ENCODE data around the gene FGF6.
"Not testable (repeated sequence)": the region's sequence is repeated elsewhere in the genome, so short reads cannot be mapped to it uniquely, and the experiment has no call there.

FGF6 gene

GRCh38 chr12:4445156-4446101 lies at the start of gene FGF6:
TSS of gene FGF6 (minus strand) at chr12:4445815. CDS start at chr12:4445570, 245 bp downstream.
- no peak for DNase-seq

- DNase-seq = no peak
These were observed 45.4 kb upstream of the FGF6 start for GRCh38 chr12:4490973-4491372.

- DNase-seq = no peak
These were observed 43.9 kb upstream of the FGF6 start for GRCh38 chr12:4489556-4489955.

- DNase-seq = no peak
These were observed 41.4 kb upstream of the FGF6 start for GRCh38 chr12:4486980-4487379.

- DNase-seq = no peak
These were observed 40.6 kb upstream of the FGF6 start for GRCh38 chr12:4486049-4486699.

GRCh38 chr12:4483885-4484823 lies 38.5 kb upstream of the FGF6 start:
- DNase-seq = no peak

- DNase-seq = no peak
These were observed 37.3 kb upstream of the FGF6 start for GRCh38 chr12:4482936-4483335.

- no peak for DNase-seq
These were observed 33.3 kb upstream of the FGF6 start for GRCh38 chr12:4478933-4479332.

GRCh38 chr12:4477129-4477528 lies 31.5 kb upstream of the FGF6 start:
- DNase-seq = no peak

GRCh38 chr12:4472046-4472445 lies 26.4 kb upstream of the FGF6 start:
- no peak for DNase-seq

GRCh38 chr12:4471256-4471655 lies 25.6 kb upstream of the FGF6 start:
- no peak for DNase-seq

GRCh38 chr12:4468994-4469393 lies 23.4 kb upstream of the FGF6 start:
- no peak for DNase-seq

- DNase-seq = no peak
These were observed 15.1 kb upstream of the FGF6 start for GRCh38 chr12:4460761-4461160.

- DNase-seq = not testable (repeated sequence)
These were observed 10.2 kb upstream of the FGF6 start for GRCh38 chr12:4455849-4456248.

- no peak for DNase-seq
These were observed 8.8 kb upstream of the FGF6 start for GRCh38 chr12:4454315-4454860.

- DNase-seq = no peak
These were observed 6.1 kb upstream of the FGF6 start for GRCh38 chr12:4451694-4452093.

GRCh38 chr12:4450551-4451112 lies 5.0 kb upstream of the FGF6 start:
- no peak for DNase-seq

GRCh38 chr12:4449851-4450221 lies 4.2 kb upstream of the FGF6 start:
- DNase-seq = no peak

GRCh38 chr12:4448943-4449850 lies 3.6 kb upstream of the FGF6 start:
- DNase-seq = no peak

- no peak for DNase-seq
These were observed 2.8 kb upstream of the FGF6 start for GRCh38 chr12:4448371-4448940.

GRCh38 chr12:4447151-4447550 lies 1.5 kb upstream of the FGF6 start:
- no peak for DNase-seq

Data from CD4-positive, alpha-beta T cell treated with Interleukin-6 for 4 hours (primary cell).